Measurements from ENCODE around the gene DAD1. TPM values are rescaled to one million over a fixed set of nuclear protein-coding genes. Genes with fewer than 3 reads are reported as not detected.

The DAD1 gene
- total RNA-seq, 2 donors from 2014 or later: 250 to 251 TPM

- peaks cover 0 to 43% of the 10 kb centered on the region in 2 donors for H3K4me1 ChIP-seq
These were observed 27.7 kb downstream of the DAD1 start for GRCh38 chr14:22561366-22561660.

DNA sequence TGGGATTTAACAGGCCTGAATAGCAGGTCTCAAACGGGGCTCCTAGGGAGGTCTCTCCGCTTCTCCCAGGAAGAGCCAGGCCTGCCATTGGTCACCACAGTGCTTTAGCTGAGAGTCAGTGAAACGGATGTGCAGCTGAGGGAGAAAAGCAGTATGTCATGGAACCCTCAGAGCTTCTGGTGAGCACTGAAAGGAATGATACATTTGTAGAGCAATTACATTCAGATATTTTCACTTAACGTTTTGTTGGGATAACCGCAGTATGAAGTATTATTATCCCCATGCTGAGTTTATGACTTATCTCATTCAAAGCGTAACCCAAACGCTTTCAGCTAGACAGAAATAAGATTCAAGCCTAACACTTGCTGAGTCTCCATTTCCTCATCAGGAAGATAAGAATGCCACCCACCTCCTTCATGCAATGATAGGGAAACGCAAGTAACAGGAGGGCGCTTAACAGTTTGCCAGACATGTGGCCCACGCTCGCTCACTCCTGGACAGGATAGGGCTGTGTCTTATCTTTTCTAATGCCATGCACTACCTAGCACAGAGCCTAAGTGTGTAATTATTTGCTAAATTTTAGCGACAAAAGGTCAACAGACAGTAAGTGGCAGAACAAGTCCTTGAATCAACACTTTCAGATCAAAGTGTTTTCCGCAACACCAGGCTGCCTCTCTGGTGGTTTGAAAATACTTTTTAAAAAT, 28.2 kb downstream of the DAD1 start:
- peaks cover 13% of the 10 kb centered on the region for H3K36me3 ChIP-seq
- H3K4me3 ChIP-seq: no peak overlapping the region
- H3K4me1 ChIP-seq: peaks cover 0 to 47% of the 10 kb centered on the region in 2 donors
- TF ChIP-seq, protein P1, sequence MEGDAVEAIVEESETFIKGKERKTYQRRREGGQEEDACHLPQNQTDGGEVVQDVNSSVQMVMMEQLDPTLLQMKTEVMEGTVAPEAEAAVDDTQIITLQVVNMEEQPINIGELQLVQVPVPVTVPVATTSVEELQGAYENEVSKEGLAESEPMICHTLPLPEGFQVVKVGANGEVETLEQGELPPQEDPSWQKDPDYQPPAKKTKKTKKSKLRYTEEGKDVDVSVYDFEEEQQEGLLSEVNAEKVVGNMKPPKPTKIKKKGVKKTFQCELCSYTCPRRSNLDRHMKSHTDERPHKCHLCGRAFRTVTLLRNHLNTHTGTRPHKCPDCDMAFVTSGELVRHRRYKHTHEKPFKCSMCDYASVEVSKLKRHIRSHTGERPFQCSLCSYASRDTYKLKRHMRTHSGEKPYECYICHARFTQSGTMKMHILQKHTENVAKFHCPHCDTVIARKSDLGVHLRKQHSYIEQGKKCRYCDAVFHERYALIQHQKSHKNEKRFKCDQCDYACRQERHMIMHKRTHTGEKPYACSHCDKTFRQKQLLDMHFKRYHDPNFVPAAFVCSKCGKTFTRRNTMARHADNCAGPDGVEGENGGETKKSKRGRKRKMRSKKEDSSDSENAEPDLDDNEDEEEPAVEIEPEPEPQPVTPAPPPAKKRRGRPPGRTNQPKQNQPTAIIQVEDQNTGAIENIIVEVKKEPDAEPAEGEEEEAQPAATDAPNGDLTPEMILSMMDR (IDR thresholded peaks at IDR 0.05): no peak
- no peak overlapping the region for H3K27ac ChIP-seq
- H3K9me3 ChIP-seq: no peaks in the 10 kb centered on the region
- no peak for DNase-seq (ENCODE audit: low spot score)
- H3K27me3 ChIP-seq: no peaks in the 10 kb centered on the region

More at GRCh38 chr14:22561366-22561660, 27.7 kb downstream of the DAD1 start:
- no peak for DNase-seq (ENCODE audit: low spot score)
- H3K27me3 ChIP-seq: no peaks in the 10 kb centered on the region
- no peak overlapping the region for H3K4me3 ChIP-seq
- H3K9me3 ChIP-seq: no peaks in the 10 kb centered on the region
- TF ChIP-seq, protein P1 (IDR thresholded peaks at IDR 0.05): no peak
- H3K27ac ChIP-seq: no peak overlapping the region
- H3K36me3 ChIP-seq: peaks cover 16% of the 10 kb centered on the region

DNA sequence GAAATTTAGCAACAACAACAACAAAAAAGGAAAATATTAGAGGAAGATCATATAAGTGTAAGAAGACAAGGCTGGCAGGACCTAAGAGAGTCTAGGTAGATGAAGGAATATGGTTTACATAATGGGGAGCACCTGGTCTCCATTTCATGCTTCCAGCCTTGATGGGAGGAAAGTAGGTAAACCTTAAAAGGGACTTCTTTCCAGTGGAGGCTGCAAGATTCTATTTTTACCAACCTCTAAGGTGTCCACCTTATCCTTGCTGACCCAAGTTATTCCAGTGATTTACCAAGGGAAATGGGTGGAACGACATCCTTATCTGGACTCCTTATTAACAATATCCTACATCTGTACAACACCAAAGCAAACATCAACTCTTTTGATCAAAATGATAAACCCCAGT, 30.0 kb downstream of the DAD1 start:
- TF ChIP-seq, protein P1 (IDR thresholded peaks at IDR 0.05): no peak
- no peak for DNase-seq (ENCODE audit: low spot score)
- Histone ChIP-seq H3K27ac (peak overlapping the region; percentile 16 to 20), H3K36me3 (peaks cover 5% of the 10 kb centered on the region), H3K9me3 (no peaks in the 10 kb centered on the region), H3K27me3 (no peaks in the 10 kb centered on the region), H3K4me1 (peaks cover 0 to 41% of the 10 kb centered on the region in 2 donors), H3K4me3 (no peak overlapping the region)

- peaks cover 0 to 41% of the 10 kb centered on the region in 2 donors for H3K4me1 ChIP-seq
These were observed 30.7 kb downstream of the DAD1 start for GRCh38 chr14:22558221-22558913.

GRCh38 chr14:22557846-22558220, 31.2 kb downstream of the DAD1 start:
- TF ChIP-seq, protein P1 (IDR thresholded peaks at IDR 0.05): no peak
- peak overlapping the region in 1 of 2 donors; percentile 47 for H3K27ac ChIP-seq

More at GRCh38 chr14:22558221-22558913, 30.7 kb downstream of the DAD1 start:
- Histone ChIP-seq H3K36me3 (no peaks in the 10 kb centered on the region), H3K27ac (peak overlapping the region in 1 of 2 donors; percentile 40), H3K27me3 (no peaks in the 10 kb centered on the region), H3K4me3 (no peak overlapping the region), H3K9me3 (no peaks in the 10 kb centered on the region)
- no peak for DNase-seq (ENCODE audit: low spot score)
- TF ChIP-seq, protein P1 (IDR thresholded peaks at IDR 0.05): no peak

More at GRCh38 chr14:22557846-22558220, 31.2 kb downstream of the DAD1 start:
- H3K36me3 ChIP-seq: no peaks in the 10 kb centered on the region
- no peak for DNase-seq (ENCODE audit: low spot score)
- H3K27me3 ChIP-seq: no peaks in the 10 kb centered on the region
- H3K4me1 ChIP-seq: peaks cover 0 to 41% of the 10 kb centered on the region in 2 donors
- no peak overlapping the region for H3K4me3 ChIP-seq
- H3K9me3 ChIP-seq: no peaks in the 10 kb centered on the region
